GM21381 (cell line): Measurements from ENCODE around the gene KDSR.

ENCODE experiments used
- ATAC-seq: cut with Tn5 transposase; IDR thresholded peaks from one replicate; pipeline ENCODE4 v1.9.1; 2021; ENCODE audit warnings: mild to moderate bottlenecking, moderate library complexity; ENCODE audit not compliant: unreplicated experiment

KDSR gene

GRCh38 chr18:63307551-63308200 is 59.3 kb downstream of the KDSR start:
- no peak for ATAC-seq

DNA sequence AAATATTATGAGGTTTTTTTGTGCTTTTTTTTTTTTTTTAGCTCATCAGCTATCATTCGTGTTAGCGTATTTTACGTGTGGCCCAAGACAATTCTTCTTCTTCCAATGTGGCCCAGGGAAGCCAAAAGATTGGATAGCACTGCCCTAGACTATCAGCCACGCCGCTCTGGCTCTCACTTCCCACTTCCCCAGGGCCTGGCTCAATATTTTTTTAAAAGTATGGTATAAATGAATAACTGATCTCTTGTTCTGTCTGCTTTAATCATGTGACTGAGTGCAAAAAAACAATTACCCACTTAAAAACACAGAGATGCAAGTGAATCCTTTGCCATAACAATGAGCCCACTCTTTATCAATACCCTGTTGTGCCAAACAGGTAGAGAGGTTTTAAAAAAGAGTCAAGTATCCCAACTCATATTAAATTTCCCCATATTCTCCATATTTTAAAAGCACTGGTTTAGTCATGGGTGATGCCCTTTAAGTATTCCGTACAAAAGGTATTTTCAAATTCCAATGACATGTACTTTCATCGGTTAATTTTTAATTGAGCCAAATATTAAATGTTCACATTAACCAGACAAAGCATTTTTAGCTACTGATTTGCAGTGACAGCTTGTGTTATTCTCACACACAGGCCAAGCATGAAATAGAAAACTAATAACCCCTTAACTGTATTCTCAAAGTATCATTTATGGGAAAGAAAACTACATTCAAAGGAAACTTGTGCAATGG is 60.0 kb downstream of the KDSR start:
- no peak for ATAC-seq

DNA sequence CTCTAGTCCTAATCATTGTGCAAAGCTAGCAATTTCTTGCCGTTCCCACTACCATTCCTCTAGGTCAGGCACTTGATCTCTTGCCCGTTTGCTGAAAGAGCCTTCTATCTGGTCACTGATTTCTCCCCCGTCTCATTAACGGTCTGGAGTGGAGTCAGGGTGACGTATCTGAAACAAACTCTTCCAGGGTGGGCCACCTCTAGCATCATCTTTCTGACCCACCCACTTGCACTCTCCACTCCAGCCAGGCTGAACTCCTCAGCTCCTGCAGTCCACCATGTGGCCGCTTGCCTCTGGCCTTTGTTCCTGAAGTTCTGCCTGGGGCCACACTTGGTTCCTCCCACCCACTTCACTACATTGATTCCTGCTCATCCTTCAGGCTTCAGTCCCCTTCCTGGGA is 60.8 kb downstream of the KDSR start:
- no peak for ATAC-seq

- ATAC-seq, result no peak
These were observed 63.5 kb downstream of the KDSR start for GRCh38 chr18:63303547-63303946.

GRCh38 chr18:63302636-63303405 is 64.2 kb downstream of the KDSR start:
- ATAC-seq, result no peak

- ATAC-seq, result no peak
These were observed 64.8 kb downstream of the KDSR start for GRCh38 chr18:63302220-63302619.

DNA sequence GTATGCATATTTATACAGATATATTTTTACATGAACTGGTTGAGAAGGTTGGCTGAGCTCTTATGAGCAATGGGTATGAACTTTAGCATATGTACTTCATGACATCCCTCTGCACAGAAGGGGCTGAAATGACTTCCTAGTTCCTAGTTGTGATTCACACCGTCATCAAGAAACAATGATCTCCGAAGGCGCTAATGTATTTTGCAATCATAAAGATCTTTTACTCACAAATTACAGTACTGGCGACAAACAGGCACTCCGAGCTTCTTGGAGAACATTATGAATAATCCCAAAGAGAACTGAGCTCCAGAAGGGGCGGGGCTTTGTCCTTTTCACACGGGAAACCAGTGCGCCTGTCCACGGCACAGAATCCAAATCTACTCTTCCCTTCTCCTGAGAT is 65.6 kb downstream of the KDSR start:
- no peak for ATAC-seq

GRCh38 chr18:63299837-63300745 is 66.9 kb downstream of the KDSR start:
- ATAC-seq, result peak; percentile 49

- ATAC-seq, result no peak
These were observed 68.3 kb downstream of the KDSR start for GRCh38 chr18:63298400-63299365.

DNA sequence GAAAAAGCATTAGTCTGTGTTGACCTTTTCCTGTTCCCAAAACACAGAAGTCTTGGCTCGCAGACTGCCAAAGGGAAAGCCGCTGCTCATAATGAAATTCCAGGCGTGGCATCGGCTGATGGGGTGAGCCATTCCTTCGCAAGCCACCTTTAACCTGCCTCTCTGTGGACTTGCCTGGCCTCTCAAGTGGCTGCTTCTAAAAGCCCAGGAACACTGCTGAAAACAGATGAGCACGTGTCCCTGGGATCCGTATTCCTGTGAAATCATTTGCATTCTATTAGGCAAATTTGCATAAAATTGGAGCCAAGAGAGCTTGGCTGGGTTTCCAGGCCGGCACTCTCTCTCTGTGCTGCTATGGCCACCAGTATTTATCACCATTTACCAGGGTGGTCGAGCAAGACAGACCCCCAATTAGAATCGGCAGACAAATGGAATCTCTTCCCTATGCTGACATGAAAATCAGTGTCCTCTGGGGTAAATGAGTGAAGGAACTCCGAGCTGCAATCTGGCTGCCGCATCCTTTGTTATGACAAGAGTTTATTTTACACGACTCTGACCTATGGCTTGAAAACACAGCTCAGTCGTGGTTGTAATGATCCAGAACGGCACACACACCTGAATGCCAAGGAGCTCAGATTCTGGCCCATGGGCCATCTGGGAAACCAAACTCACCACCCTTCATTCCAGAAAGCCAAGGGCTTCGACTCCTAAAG is 69.2 kb downstream of the KDSR start:
- ATAC-seq, result no peak

- ATAC-seq, result no peak
These were observed 73.1 kb downstream of the KDSR start for GRCh38 chr18:63293935-63294334.

DNA sequence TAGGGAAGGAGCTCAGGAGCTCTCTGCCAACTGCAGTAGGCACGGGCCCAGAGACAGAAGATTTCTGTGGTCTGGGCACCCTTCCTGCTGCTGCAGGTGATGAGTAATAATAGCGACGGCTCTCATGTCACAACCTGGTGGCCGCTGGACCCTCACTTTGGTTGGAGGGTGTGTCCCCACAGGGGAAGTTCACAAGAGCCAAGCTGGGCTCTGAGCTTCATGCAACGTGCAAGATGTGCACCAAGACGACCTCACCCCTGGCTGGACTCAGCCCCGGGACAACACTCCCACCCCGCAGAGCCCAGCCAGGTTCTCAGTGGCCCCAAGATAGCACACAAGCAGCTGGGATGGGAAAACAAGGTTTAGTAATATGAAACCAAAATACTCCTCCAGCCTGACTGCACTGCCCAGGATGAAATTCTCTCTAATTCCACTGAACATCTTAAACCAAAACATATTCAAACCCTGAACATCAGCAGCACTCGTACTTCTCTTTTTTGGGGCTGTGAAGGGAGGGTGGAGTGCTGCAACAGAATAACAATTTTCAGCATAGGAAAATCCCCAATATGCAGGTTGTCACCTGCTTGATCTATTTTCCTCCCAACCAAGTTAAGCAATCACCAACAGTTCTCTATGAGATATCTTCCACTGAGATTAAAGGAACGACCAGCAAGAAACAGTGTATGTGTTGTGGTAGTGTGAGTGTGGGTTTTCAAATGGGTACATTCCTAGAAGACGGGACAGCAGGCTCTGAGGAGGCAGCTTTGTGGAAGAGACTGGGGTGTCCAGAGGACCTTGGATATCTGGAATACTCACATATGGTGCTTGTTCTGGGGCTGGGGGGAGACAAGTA is 73.9 kb downstream of the KDSR start:
- peak; percentile 52 for ATAC-seq

DNA sequence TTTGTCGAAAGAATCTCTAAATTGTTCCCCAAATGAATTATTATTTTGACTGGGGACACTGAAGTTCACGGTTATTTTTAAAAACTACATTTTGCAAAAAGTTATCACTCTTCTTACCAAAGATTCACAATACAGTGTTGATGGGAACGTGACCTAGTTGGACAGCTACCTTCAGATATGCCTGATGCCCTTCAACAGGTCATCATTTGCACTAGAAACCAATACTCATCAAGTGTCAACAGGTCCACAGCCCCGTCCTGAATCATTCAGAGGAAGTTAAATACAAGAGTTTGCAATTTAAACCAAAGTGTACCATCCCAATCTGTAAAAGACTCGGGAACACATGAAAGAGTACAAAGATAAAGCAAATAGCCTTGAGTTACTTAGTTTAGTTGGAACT is 75.7 kb downstream of the KDSR start:
- ATAC-seq, result no peak

- no peak for ATAC-seq
These were observed 76.2 kb downstream of the KDSR start for GRCh38 chr18:63290821-63291200.

DNA sequence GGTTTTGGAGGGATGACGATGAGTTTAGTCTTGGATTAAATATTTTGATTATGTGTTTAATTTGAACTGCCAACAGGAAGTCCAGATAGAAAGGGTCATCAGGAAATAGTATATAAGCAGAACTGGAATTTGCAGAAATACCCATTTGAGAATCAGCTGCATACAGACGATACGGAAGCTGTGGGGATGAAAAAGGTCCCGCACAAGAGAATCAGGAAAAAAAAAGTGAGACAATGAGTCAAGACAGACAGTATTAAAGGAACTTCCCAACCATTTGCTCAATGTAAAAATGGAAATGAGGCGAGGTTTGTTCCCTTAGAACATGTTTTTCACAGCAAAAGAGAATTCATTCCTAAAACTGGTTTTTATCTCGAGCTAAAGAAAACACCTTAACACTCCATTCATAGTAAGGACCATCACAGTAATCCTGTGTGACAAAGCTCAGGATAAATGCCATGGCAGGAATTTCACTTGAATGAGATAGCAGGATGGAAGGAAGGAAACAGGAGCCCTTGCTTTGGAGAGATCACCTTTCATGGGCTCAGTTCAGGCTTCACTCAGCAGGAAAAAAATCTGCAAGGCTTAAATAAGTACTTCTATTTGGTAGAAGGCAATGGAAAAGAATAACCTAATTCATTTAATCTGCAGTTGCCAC is 76.7 kb downstream of the KDSR start:
- ATAC-seq, result no peak

- no peak for ATAC-seq
These were observed 78.7 kb downstream of the KDSR start for GRCh38 chr18:63288311-63288710.

DNA sequence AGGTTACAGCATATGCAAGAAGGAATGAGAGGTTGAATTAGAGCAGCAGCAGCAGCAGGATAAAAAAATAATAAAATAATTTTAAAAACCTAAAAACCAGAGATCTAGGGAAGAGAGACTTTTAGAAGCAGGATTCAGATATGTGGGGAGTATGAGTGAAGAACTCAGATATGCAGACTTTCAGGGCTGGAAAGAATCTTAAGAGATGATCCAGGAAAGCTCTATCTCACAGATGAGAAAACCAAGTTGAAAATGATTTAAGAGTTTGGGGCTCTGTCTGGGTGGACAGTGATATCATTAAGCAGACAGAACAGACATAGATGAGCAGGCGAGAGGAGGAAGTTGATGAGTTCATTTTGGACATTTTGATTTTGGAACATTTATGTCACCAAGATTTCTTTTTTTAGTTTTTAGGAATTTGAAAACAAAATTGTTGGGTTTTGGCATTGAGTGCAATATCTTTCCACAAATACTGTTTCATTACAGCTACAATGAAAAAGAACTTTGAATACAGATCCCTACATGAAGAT is 79.2 kb downstream of the KDSR start:
- no peak for ATAC-seq
